Neural cell (in vitro differentiated cells): Measurements from ENCODE around the gene ULBP1. TPM values are rescaled to one million over a fixed set of nuclear protein-coding genes. Genes with fewer than 3 reads are reported as not detected.
A peak's percentile ranks its signal among the peaks of the same experiment; 100 is the strongest.
"Not testable (repeated sequence)": the region's sequence is repeated elsewhere in the genome, so short reads cannot be mapped to it uniquely, and the experiment has no call there.

Source experiments
- H2AFZ ChIP-seq: fragments of 200-600, 300-800 bp; sonication (generic), shearing (Covaris generic); 2 replicates; pipeline ENCODE4 v1.6.0; 2014; ENCODE audit warnings: low read depth, mild to moderate bottlenecking, antibody characterized with exemption, low read length, moderate library complexity
- H3F3A ChIP-seq: fragments of 200-600 bp; shearing (Covaris generic); 2 replicates; pipeline ENCODE4 v1.6.1; 2016; ENCODE audit warnings: mild to moderate bottlenecking, moderate library complexity, mixed read lengths, antibody characterized with exemption, low read length; ENCODE audit not compliant: insufficient read depth, poor library complexity, severe bottlenecking
- H3K27ac ChIP-seq: fragments of 200-600, 300-800 bp; sonication (generic), shearing (Covaris generic); 2 replicates; pipeline ENCODE4 v1.5.1; 2014; ENCODE audit warnings: mild to moderate bottlenecking, low read length, moderate library complexity
- H3K27me3 ChIP-seq: fragments of 300-800, 200-600 bp; sonication (generic), shearing (Covaris generic); 2 replicates; pipeline ENCODE4 v1.6.0; 2014; ENCODE audit warnings: mild to moderate bottlenecking, low read depth, low read length, moderate library complexity; ENCODE audit not compliant: insufficient read depth
- H3K36me3 ChIP-seq: fragments of 300-800, 200-600 bp; sonication (generic), shearing (Covaris generic); 2 replicates; pipeline ENCODE4 v1.5.1; 2014; ENCODE audit warnings: mild to moderate bottlenecking, antibody characterized with exemption, low read length, moderate library complexity; ENCODE audit not compliant: insufficient read depth
- H3K4me2 ChIP-seq: fragments of 300-800, 200-600 bp; sonication (generic), shearing (Covaris generic); 2 replicates; pipeline ENCODE4 v1.6.0; 2014; ENCODE audit warnings: mild to moderate bottlenecking, low read length
- H3K4me3 ChIP-seq: fragments of 300-800, 200-600 bp; sonication (generic), shearing (Covaris generic); 2 replicates; pipeline ENCODE4 v1.5.1; 2014; ENCODE audit warnings: mild to moderate bottlenecking, low read length, moderate library complexity
- H3K79me2 ChIP-seq: fragments of 200-600 bp; shearing (Covaris generic); replicated peaks from 2 replicates; pipeline ENCODE4 v1.6.0; 2014; ENCODE audit warnings: mild to moderate bottlenecking, low read length, moderate library complexity; ENCODE audit not compliant: insufficient read depth
- H3K9ac ChIP-seq: fragments of 300-800, 200-600 bp; sonication (generic), shearing (Covaris generic); 2 replicates; pipeline ENCODE4 v1.6.1; 2016; ENCODE audit warnings: mild to moderate bottlenecking, low read length, mixed read lengths
- H3K9me2 ChIP-seq: fragments of 200-600 bp; shearing (Covaris generic); 2 replicates; pipeline ENCODE4 v1.6.1; 2016; ENCODE audit warnings: mild to moderate bottlenecking, low read length, mixed read lengths; ENCODE audit not compliant: insufficient read depth
- H3K9me3 ChIP-seq: fragments of 200-600, 300-800 bp; sonication (generic), shearing (Covaris generic); 2 replicates; pipeline ENCODE4 v1.6.1; 2016; ENCODE audit warnings: mild to moderate bottlenecking, mixed run types, low read length, moderate library complexity, mixed read lengths
- H4K20me1 ChIP-seq: fragments of 200-600 bp; shearing (Covaris generic); 2 replicates; pipeline ENCODE4 v1.6.1; 2016; ENCODE audit warnings: mild to moderate bottlenecking, mixed run types; ENCODE audit not compliant: insufficient read depth
- EP300 ChIP-seq: fragments of 450-650 bp; conservative IDR thresholded peaks from 2 replicates; pipeline ENCODE4 v1.6.1; 2014; ENCODE audit warnings: antibody characterized with exemption, mild to moderate bottlenecking, moderate library complexity; ENCODE audit not compliant: poor library complexity, severe bottlenecking
- EZH2 ChIP-seq: fragments of 200-600, 300-800 bp; shearing (Covaris generic), sonication (generic); IDR thresholded peaks from 2 replicates; pipeline ENCODE4 v1.6.1; 2014; ENCODE audit warnings: antibody characterized with exemption, low read length, borderline replicate concordance, mild to moderate bottlenecking; ENCODE audit not compliant: insufficient read depth, poor library complexity, severe bottlenecking
- MXI1 ChIP-seq: fragments of 450-650 bp; conservative IDR thresholded peaks from 2 replicates; pipeline ENCODE4 v1.6.1; 2014; ENCODE audit warnings: antibody characterized with exemption, mild to moderate bottlenecking; ENCODE audit not compliant: poor library complexity, severe bottlenecking
- POLR2AphosphoS5 ChIP-seq: IDR thresholded peaks from 2 replicates; pipeline ENCODE4 v1.6.1; 2012
- RAD21 ChIP-seq: fragments of 450-650 bp; conservative IDR thresholded peaks from 2 replicates; pipeline ENCODE4 v1.6.1; 2014; ENCODE audit warnings: antibody characterized with exemption, mild to moderate bottlenecking, moderate library complexity
- REST ChIP-seq: IDR thresholded peaks from 2 replicates; pipeline ENCODE4 v1.6.1; 2012; ENCODE audit warnings: borderline replicate concordance
- SMC3 ChIP-seq: fragments of 450-650 bp; conservative IDR thresholded peaks from 2 replicates; pipeline ENCODE4 v1.6.1; 2014; ENCODE audit warnings: antibody characterized with exemption, mild to moderate bottlenecking, moderate library complexity; ENCODE audit not compliant: poor library complexity
- TAF1 ChIP-seq: IDR thresholded peaks from 2 replicates; pipeline ENCODE4 v1.6.1; 2012; ENCODE audit warnings: low read depth
- polyA plus RNA-seq: library from polyadenylated mRNA; depleted of rRNA; stranded (reverse); fragments of >200 nt; gene quantifications from 2 replicates; pipeline ENCODE4 v1.2.3, GENCODE V29; 2014

The ULBP1 gene
- polyA plus RNA-seq, 1 donor from 2014 or later: 0.22 TPM

- TF ChIP-seq EP300 (no peak), SMC3 (no peak), EZH2 (peak; percentile 75), POLR2AphosphoS5 (no peak), RAD21 (no peak), MXI1 (no peak), TAF1 (no peak)
- Histone ChIP-seq H4K20me1 (no peaks in the 10 kb centered on the region), H3K27me3 (peaks cover 79% of the 10 kb centered on the region), H2AFZ (peak overlapping the region; percentile 33), H3K36me3 (no peaks in the 10 kb centered on the region), H3K4me3 (peak overlapping the region; percentile 71), H3K9ac (peak overlapping the region; percentile 45), H3F3A (no peaks in the 10 kb centered on the region), H3K27ac (no peak overlapping the region), H3K9me2 (no peaks in the 10 kb centered on the region), H3K4me2 (no peak overlapping the region), H3K9me3 (no peaks in the 10 kb centered on the region), H3K79me2 (no peaks in the 10 kb centered on the region)
Measured at GRCh38 chr6:149964308-149965193, 808 bp downstream of the ULBP1 start.

- no peaks in the 10 kb centered on the region for H3K9me3 ChIP-seq
- peak overlapping the region; percentile 9 for H3K9ac ChIP-seq
- H3K27me3 ChIP-seq: peaks cover 71% of the 10 kb centered on the region
- no peaks in the 10 kb centered on the region for H3K79me2 ChIP-seq
- no peaks in the 10 kb centered on the region for H4K20me1 ChIP-seq
- no peak overlapping the region for H3K4me2 ChIP-seq
- H3K4me3 ChIP-seq: peak overlapping the region; percentile 71
- H3F3A ChIP-seq: no peaks in the 10 kb centered on the region
- no peaks in the 10 kb centered on the region for H3K36me3 ChIP-seq
- H3K27ac ChIP-seq: no peak overlapping the region
- TF ChIP-seq MXI1 (no peak), REST (no peak), RAD21 (no peak), EZH2 (peak; percentile 52)
- H3K9me2 ChIP-seq: no peaks in the 10 kb centered on the region
- no peak overlapping the region for H2AFZ ChIP-seq
Measured at GRCh38 chr6:149965194-149966020, 1.7 kb downstream of the ULBP1 start.

GRCh38 chr6:149966319-149966718, 2.6 kb downstream of the ULBP1 start:
- not testable (repeated sequence) for H3K27ac ChIP-seq, H3K9me3 ChIP-seq, H3K36me3 ChIP-seq, H3F3A ChIP-seq, H3K9me2 ChIP-seq, H3K9ac ChIP-seq, H3K4me2 ChIP-seq, H2AFZ ChIP-seq, H3K4me3 ChIP-seq, H3K79me2 ChIP-seq, H4K20me1 ChIP-seq
- H3K27me3 ChIP-seq: peaks cover 61% of the 10 kb centered on the region
